ENCODE measurements around the gene PCF11. TPM values are rescaled to one million over a fixed set of nuclear protein-coding genes. Genes with fewer than 3 reads are reported as not detected.

PCF11 gene
- 22.7 and 26.7 TPM in 2 replicates for total RNA-seq (ENCODE audit: low replicate concordance)

GRCh38 chr11:83156996-83157593, at the start of gene PCF11:
Gene PCF11 (plus strand): TSS chr11:83157131. CDS start chr11:83157440, 309 bp downstream.

DNA sequence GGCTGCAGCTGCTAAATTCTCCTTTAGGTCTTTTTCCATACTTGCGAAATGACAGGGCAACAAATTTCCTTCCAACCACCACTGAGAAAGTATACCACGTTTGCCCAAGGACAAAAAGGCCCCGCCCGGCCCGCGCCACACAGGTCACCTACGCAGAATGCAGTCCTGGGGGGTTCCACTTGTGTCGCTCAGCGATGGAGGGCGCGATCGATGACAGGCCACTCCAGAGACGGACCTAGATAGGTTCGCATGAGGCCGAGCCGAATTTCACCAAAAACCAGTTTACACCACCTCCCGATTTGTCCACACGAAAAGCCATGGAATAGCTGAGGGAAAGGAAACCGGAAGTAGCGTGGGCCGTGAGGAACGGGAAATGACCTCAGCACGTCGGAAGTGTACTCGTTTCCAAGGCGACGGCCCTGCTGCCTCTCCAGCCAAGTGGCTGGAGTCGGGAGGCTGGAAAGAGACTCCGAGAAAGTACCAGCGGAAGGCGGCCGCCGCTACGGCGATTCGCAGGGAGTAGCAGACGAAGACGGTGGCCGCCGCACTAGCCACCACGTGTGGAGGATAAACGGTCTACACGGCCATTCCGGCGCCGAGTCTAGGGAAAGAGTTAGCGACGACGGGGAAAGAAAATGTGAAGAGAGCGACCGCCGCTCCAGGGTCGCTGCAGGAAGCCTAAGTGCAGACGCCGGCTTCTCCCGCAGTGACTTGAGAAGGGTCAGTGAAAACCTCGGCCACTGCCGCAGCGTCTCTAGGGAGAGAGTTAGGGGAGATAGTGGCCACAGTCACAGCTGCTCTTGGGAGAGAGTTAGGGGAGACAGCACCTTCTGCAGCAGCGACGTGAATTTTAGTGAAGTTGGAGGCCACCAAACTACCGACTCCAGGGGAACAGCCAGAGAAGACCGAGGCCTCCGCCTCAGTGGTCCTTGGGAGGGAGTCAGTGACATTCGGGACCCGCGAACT, 36.7 kb downstream of the PCF11 start, which contains the start of gene ANKRD42:
ANKRD42 (plus strand) TSS at position 398 of the 966 bp plus-strand sequence. CDS start 959 bp downstream, outside the sequence.

Other genes starting within 250 kb of the PCF11 start
- 25.5 and 27.6 TPM in 2 replicates for gene RAB30, start 85.2 kb upstream of the PCF11 start, total RNA-seq (ENCODE audit: low replicate concordance)
- gene ANKRD42, start 36.6 kb downstream of the PCF11 start, total RNA-seq (ENCODE audit: low replicate concordance), result 10.2 and 18.3 TPM in 2 replicates
- gene CCDC90B, start 129.2 kb downstream of the PCF11 start, total RNA-seq (ENCODE audit: low replicate concordance), result 65.2 and 71.8 TPM in 2 replicates